Measurements from ENCODE around the gene FOLR2.
"Not testable (repeated sequence)": the region's sequence is repeated elsewhere in the genome, so short reads cannot be mapped to it uniquely, and the experiment has no call there.

The FOLR2 gene

DNA sequence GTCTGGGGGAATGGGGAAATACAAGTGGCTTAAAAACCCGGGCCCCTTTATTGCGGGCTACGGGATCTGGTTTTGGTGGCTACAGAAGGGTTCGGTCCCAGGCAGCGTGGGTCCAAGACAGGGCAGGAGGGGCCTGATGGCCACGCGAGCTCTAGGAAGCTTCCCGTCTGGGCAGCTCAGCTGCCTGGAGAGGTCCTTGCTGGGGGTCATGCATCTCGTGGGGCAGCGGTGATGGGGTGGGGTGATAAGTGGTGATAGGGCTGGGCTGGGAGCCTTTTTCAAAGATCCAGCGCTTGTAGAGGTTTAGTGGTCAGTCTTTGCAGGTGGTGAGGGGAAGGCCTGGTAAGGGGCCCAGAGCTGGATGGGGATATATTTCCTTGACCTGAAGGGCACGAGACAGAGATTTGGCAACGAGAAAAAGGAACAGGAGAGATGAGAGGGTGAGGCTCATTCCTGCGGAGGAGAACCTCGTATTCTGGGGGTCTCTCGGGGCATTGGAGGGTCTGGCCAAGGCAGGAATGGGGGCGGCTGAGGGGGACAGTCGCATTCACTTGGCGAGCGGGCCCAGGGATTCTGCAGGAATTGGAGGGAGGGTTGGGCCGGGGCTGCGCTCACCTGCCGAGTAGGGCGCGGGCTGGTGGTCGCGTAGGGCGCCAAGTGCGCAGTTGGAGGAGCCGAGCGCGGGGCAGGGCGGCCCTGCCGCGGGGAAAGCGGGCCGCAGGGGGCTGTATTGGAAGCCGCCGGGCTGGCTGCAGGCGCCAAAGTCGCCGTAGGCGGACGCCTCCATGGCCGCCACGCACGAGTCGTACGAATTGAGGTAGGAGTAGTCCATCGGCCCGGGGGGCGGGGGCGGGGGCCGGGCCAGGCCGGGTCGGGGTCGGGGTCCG is 26.8 kb downstream of the FOLR2 start:
- no peak for DNase-seq

DNA sequence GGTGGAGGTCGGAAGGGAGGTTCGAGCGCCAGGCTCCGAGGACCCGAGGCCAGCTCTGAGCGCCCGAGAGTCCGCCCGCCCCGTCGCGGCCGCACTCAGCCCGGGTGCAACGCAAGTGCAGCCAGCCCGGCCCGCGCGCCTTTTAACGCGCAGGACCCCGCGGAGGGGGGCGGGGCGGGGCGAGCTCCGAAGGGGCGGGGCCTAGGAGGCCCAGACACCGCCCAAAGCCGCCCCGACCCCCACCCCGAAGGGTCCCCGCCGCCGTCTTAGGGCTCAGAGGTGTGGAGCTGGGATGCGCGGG is 27.4 kb downstream of the FOLR2 start, which contains the start of gene PHOX2A:
TSS of gene PHOX2A (minus strand) at position 117 of the 301 bp plus-strand sequence. CDS start 172 bp downstream, outside the sequence.
- DNase-seq: no peak

DNA sequence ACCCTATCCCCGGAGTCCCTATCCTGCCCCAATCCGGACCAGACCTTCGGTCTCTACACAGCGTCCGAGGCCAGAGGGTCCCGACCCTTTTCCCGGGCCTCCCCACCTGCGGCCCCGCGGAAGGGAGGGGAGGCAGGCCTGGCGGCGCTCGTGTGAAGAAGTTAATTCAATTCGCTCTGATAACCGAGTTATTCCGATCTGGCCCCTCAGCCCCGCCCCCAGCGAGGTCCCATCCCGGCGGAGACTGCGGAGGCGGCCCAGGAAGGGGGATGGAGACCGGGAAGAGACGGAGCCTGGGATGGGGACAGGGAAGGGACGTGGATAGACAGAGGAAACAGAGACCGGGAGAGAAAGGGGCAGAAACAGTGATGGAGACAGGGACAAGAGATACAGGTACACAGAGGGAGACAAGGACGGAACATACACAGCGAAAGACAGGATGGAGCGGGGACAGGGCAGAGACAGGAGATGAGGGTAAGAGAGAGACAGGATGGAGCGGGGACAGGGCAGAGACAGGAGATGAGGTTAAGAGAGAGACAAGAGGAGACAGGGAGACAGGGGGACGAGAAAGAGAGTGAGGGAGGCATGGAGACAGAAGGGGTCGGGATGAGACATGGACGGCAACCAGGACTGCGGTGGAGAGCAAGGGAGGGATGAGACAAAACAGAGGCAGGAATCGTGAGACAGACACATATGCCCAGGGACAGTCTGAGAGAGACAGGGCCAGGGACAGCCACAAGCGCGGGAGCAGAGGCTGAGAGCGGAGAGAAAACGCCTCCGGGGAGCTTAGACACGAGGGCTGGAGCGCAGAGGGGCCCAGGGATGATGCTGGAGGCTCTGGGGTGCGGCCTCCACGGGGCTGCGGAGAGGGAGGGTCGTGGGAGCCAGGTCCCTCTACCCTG is 28.0 kb downstream of the FOLR2 start:
- no peak for DNase-seq

DNA sequence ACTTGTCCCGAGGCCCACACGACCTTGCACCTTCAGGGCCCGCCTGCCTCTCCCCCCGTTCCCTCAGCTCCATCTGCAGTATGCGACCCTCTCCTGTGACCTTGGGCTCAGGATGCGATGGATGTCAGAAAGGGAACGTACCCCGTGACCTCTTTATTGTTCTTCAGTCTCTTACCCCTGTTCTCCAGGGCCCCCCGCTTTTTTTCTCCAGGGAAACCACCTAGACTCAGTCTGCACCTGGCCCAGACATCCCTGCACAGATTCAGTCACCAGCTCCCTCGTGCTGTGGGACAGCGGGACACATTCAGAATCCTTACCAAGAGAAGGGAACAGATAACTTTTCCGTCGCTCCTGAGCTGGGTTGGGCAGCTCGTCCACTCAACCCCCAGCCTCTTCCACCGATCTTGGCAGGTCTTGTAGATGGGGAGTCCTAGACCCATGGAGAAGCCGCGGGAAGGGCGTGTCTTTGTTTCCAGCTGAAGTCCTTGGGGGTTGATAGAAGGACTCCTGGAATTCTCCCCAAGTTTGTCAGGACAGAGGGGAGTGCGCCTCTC is 28.7 kb downstream of the FOLR2 start:
- no peak for DNase-seq

DNA sequence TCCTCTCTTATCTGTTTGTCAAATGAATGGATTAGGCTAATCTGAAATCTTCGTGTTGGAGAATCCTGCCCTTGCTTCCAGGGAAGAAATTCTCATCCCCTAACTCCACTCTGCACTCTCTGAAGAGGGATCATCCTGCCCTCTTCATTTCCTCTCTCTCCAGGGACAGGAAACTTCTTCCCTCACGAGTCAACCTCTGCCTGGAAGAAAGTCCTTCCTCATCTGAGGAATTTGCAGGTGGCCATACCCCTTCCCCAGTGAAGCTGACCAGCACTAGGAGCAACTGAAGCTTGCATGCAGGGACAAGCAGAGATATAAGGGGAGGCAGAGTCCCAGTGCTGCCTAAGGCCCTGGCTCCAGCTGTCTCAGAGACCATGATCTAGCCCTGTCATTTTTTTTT is 31.0 kb downstream of the FOLR2 start:
- no peak for DNase-seq

DNA sequence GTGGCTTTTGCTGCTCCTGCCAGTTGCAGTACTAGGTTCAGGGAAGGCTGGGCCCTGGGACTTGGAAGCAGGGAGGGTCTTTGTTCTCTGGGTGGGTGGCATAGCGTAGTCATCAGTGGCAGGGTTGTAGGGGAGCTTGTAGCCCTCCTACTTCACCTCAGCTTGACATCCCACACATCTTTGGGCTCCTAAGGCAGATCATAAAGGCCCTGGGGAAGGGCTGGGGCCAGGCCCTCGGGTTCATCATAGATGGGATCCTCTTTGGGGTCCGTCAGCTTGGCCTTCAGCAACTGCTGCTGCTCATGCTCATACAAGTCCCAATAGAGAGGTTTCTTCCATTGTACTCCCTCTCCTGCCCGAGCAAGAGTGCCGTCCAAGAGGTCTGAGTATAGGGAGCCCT is 33.4 kb downstream of the FOLR2 start:
- no peak for DNase-seq

DNA sequence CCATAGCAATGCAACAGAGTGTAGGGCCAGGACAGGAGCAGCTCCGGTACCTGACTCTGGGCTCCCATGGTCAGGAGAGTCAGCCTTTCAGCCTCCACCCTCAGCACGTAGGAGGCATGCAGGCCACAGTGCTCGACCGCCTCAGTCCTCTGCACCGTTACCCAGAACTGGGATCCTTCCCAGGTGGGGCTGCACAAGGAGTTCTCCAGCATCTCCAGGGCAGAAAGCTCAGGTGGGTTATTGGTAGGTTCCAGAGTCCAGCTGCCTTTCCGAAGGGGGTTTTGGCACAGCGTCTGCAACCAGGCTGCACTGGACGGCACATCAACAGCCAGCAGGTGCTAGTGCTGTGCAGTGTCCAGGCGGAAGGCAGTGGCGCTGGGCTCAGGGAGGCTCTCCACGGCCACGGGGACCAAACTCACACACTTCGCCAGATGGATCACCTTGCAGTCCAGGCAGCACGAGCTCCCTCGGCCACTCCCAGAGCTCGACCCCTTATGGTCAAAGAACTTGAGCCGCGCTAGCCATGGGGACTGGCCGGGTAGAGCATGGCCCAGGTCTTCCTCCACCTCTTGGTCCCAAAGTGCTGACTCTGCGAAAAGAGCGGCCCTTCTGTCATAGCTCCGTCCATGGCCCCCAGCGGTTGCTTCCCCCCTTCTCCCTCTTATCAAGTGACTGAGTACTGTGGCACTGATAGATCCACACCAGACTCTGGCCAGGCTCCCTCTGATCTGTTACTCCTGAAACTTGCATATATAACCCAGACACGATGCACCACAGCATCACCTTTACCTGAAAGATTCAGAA is 34.3 kb downstream of the FOLR2 start:
- DNase-seq: no peak

DNA sequence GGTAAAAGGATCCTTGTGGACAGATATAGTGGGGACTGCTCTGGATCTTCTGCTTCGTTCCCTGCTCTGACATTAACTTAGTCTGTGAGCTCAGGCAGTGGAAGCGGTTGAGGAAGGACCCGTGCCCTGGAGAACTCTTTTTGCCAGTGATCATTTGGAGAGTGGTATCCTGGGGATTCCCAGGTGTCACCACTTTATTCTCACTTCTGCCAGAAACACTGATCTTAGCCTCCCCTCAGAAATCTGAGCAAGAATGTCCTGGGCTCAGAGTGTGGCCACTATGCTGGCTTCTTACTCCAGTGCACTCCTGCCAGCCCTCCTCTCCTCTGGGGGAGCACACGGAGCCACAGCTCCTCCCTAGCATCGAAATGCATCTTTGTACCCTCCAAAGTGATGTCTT is 35.0 kb downstream of the FOLR2 start:
- no peak for DNase-seq

DNA sequence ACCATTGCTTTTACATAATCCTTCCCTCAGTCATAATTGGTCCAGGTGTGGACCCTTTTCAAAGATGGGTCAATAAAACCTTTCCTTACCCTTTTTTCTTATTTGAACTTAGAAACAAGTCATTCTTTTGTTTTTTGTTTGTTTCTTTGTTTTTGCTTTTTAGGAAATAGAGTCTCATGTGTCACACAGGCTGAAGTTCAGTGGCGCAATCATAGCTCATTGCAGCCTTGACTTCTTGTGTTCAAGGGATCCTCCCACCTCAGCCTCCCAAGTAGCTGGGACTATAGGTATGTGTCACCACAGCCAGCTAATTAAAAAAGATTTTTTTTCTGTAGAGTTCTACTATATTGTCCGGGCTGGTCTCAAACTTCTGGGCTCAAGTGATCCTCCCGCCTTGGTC is 36.8 kb downstream of the FOLR2 start:
- no peak for DNase-seq

DNA sequence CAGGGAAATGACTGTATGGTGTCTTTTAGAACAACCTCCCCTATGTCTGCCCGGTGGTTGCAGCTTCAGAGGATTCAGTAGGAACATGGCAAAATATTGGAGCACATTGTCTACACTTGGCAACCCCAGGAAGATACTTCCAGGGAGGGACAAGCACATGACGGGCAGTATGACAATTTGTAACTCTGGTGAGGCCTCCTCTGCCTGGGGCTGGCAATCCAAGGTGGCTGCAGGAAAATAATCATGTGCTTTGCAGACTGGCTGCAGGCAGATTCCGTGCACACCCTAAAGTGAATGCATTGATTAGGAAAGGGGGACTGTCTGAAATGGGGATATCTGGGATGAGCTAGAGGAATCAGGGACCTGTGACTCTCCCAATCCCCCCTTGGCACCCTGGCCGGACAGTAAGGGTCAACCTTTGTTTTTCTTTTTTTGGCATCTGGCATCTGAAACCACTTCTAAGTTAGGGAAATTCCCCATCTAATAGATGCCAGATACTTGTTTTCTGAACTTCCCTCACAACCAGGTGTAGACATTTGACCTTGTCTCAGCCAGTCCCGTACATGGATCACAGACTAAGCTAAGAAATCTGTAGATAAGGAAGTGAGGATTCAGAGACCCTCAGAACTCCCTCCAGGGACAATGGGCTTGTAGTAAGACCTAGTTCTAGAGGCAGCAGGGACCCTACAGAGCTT is 37.9 kb downstream of the FOLR2 start:
- no peak for DNase-seq

DNA sequence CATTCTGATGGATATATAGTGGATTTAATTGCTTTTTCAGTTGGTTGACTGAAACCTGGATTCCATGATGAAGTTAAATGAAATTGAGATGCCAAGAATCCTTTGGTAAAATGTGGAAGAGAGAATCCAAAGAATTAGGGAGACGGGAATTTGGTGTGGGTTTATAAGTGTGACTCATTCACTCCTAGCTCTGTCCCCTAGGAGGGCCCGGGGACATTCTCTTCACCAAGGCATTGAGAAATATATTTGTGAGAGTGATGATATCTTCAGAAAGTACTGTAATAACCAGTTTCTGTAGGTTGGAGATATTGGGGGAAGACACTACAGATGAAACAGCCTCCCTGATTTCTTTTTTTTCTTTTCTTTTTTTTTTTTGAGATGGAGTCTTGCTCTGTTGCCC is 41.0 kb downstream of the FOLR2 start:
- DNase-seq: no peak

DNA sequence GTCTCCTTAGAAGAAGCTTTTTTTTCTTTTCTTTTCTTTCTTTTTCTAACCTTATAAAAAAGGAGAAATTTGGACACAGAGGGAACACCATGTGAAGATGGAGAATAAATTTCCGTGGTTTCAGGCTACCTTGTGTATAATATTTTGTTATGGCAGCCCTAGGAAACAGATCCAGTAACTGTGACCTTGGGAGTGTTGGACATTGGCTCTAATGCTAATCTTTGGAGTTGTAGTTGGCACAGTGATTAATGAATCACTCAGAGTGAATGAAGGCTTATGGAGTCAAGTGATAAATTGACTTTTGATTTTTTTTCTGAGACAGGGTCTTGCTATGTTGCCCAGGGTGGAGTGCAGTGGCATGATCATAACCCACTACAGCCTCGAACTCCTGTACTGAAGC is 42.9 kb downstream of the FOLR2 start:
- DNase-seq: no peak

DNA sequence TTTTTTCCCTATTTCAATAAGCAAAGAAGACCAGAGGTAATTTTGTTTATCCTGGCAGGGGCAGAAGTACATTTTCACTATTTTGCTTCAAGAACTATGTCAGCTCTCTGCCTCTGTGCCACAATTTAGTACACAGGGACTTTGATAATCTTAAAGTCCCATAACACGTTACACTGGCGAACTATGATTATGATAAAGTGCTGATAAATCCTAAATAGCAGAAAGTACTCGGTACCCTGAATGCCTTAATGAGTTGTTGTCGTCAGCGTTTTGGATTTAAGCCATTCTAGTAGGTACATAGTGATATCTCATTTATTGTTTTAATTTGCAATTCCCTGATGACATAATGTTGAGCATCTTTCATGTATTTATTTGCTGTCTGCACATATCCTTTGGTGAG is 44.0 kb downstream of the FOLR2 start:
- no peak for DNase-seq

DNA sequence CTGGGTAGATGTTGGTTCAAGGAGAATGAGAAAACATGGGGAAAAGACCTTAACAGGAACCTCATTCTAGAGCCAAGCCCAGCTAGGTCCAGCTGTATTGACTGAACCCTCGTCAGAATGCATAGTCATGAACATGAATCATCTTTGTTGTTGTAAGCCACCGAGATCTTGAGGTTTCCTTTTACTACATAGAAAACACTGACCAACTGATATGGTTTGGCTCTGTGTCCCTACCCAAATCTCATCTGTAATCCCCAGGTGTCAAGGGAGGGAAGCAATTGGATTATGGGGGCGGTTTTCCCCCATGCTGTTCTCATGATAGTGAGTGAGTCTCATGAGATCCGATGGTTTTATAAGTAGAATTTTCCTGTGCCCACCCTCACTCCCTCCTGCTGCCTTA is 46.8 kb downstream of the FOLR2 start:
- no peak for DNase-seq

DNA sequence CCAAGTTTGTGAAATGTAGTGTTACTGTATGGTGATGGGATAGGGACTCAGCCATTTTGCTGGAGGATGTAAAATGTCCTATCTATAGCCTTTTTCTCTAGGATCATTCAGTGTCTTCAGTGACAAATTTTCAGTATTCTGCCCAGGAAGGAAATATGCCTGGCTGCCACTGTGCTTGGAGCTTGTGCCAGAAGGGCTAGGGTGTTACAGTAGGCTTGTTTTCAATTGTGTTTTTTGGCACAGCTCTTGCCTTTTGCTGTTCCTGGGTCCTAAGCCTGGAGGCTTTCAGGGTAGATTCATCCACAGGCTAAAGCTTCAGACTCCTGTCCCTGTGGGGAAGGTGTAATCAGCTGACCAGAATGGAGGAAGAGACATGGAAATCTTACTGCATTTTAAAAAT is 49.4 kb downstream of the FOLR2 start:
- DNase-seq: no peak

DNA sequence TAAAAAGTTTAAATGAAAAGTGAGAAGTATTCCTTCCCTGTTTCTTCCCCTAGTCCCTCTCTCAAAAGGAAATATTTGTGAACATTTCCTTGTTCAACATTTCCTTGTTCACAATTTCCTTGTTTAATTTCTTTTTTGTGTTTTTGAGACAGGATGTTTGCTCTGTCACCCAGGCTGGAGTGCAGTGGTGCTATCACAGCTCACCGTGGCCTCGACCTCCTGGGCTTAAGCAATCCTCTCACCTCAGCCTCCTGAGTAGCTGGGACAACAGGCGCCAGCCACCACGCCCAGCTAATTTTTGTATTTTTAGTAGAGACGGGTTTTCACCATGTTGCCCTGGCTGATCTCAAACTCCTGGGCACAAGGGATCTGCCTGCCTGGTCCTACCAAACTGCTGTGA is 50.4 kb downstream of the FOLR2 start:
- DNase-seq: not testable (repeated sequence)

DNA sequence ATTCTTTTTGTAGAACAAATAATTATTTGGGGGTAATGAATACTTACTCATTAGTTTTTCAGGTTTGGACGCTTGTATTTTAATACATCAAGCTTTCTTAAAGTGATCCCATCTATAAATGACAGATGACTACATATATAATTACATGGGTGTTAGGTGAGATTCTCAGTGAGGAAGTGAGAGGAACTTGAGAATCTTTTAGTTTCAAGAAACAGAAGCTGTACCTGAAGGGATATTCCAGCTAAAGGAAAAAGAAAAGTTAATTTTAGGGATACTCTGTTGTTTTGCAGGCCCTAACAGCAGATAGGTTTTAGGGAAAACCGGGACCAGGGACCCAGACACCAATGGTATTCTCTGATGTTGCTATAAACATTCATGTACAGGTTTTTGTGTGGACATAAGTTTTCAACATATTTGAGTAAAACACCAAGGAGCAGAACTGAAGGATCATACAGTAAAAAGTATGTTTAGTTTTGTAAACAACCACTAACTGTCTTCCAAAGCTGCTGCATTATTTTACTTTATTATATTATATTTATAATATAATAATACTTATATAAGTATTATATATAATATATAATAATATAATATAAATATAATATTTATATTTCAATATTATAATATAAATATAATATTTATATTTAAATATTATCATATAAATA is 51.5 kb downstream of the FOLR2 start:
- DNase-seq: no peak

Data from KG1 (cell line).